Astrocyte (in vitro differentiated cells and primary cell): ENCODE results near the gene TRIM14. TPM values are rescaled to one million over a fixed set of nuclear protein-coding genes. Genes with fewer than 3 reads are reported as not detected.
"Not testable (repeated sequence)": the region's sequence is repeated elsewhere in the genome, so short reads cannot be mapped to it uniquely, and the experiment has no call there.

Source experiments
- DNase-seq: peaks from one replicate; pipeline ENCODE4 v3.0.0-alpha.2; 2010; ENCODE audit warnings: low read depth
- FAIRE-seq: peaks from 2 replicates; lab custom pipeline; 2011; peaks lifted over from hg19 to GRCh38; lab: Jason Lieb, UNC
- H2AFZ ChIP-seq: 2 replicates; pipeline ENCODE4 v1.6.0; 2012; ENCODE audit warnings: low read depth, low read length, inconsistent platforms
- H3K27ac ChIP-seq: 2 replicates; pipeline ENCODE4 v1.5.1; 2011; ENCODE audit warnings: low read depth, low read length, inconsistent platforms
- H3K27me3 ChIP-seq: 2 replicates; pipeline ENCODE4 v1.6.0; 2011; ENCODE audit warnings: low read length, inconsistent platforms; ENCODE audit not compliant: insufficient read depth
- H3K36me3 ChIP-seq: 2 replicates; pipeline ENCODE4 v1.5.1; 2011; ENCODE audit warnings: low read length, inconsistent platforms; ENCODE audit not compliant: insufficient read depth
- H3K4me1 ChIP-seq: 2 replicates; pipeline ENCODE4 v1.5.1; 2011; ENCODE audit warnings: low read length, inconsistent platforms; ENCODE audit not compliant: insufficient read depth
- H3K4me2 ChIP-seq: 2 replicates; pipeline ENCODE4 v1.6.0; 2012; ENCODE audit warnings: low read length, inconsistent platforms
- H3K4me3 ChIP-seq: 2 replicates; pipeline ENCODE4 v1.5.1; 2011; ENCODE audit warnings: low read depth, mild to moderate bottlenecking, low read length, inconsistent platforms; ENCODE audit not compliant: insufficient read depth
- H3K79me2 ChIP-seq: 2 replicates; pipeline ENCODE4 v1.6.0; 2012; ENCODE audit warnings: mild to moderate bottlenecking, low read length, inconsistent platforms; ENCODE audit not compliant: insufficient read depth
- H3K9ac ChIP-seq: 2 replicates; pipeline ENCODE4 v1.6.0; 2012; ENCODE audit warnings: mild to moderate bottlenecking, low read length, inconsistent platforms
- H3K9me3 ChIP-seq: 2 replicates; pipeline ENCODE4 v1.5.1; 2012; ENCODE audit warnings: low read depth, mild to moderate bottlenecking, low read length, inconsistent platforms; ENCODE audit not compliant: insufficient read depth
- H4K20me1 ChIP-seq: 2 replicates; pipeline ENCODE4 v1.6.0; 2012; ENCODE audit warnings: low read length, inconsistent platforms; ENCODE audit not compliant: insufficient read depth
- H3K27ac Mint-ChIP-seq: one replicate; pipeline ENCODE4 v1.8.0; 2021; ENCODE audit warnings: mild to moderate bottlenecking, mixed read lengths; ENCODE audit not compliant: unreplicated experiment
- H3K27me3 Mint-ChIP-seq: one replicate; pipeline ENCODE4 v1.8.0; 2021; ENCODE audit warnings: low read depth, mixed read lengths; ENCODE audit not compliant: unreplicated experiment
- H3K36me3 Mint-ChIP-seq: one replicate; pipeline ENCODE4 v1.8.0; 2021; ENCODE audit warnings: low read depth, mixed read lengths; ENCODE audit not compliant: unreplicated experiment
- H3K4me1 Mint-ChIP-seq: one replicate; pipeline ENCODE4 v1.8.0; 2021; ENCODE audit warnings: low read depth, mixed read lengths; ENCODE audit not compliant: unreplicated experiment
- H3K4me3 Mint-ChIP-seq: one replicate; pipeline ENCODE4 v1.8.0; 2021; ENCODE audit warnings: mild to moderate bottlenecking, moderate library complexity, mixed read lengths; ENCODE audit not compliant: unreplicated experiment
- H3K9me3 Mint-ChIP-seq: one replicate; pipeline ENCODE4 v1.8.0; 2021; ENCODE audit warnings: mild to moderate bottlenecking, mixed read lengths; ENCODE audit not compliant: unreplicated experiment
- CTCF ChIP-seq: IDR thresholded peaks from 2 replicates; pipeline ENCODE4 v1.5.1; 2011; ENCODE audit warnings: low read depth, mild to moderate bottlenecking, inconsistent platforms, low read length, moderate library complexity; ENCODE audit not compliant: insufficient read depth
- EZH2 ChIP-seq: IDR thresholded peaks from 2 replicates; pipeline ENCODE4 v1.6.1; 2012; ENCODE audit warnings: mild to moderate bottlenecking, low read length, inconsistent platforms; ENCODE audit not compliant: insufficient read depth
- total RNA-seq: library from RNA; stranded (reverse); gene quantifications from 2 replicates; pipeline ENCODE4 v1.2.1, GENCODE V29; 2021

TRIM14 gene
- total RNA-seq, 1 donor from 2014 or later, result 34.1 TPM

- Histone ChIP-seq H3K4me2 (no peak overlapping the region), H3K79me2 (no peaks in the 10 kb centered on the region), H3K27me3 (peaks cover 6% of the 10 kb centered on the region), H3K27ac (no peak overlapping the region), H3K9me3 (no peaks in the 10 kb centered on the region), H2AFZ (no peak overlapping the region), H3K9ac (no peak overlapping the region), H3K4me3 (no peak overlapping the region), H4K20me1 (no peaks in the 10 kb centered on the region), H3K4me1 (no peaks in the 10 kb centered on the region), H3K36me3 (no peaks in the 10 kb centered on the region)
- Mint-ChIP-seq H3K9me3 (no peaks in the 10 kb centered on the region), H3K4me3 (no peak overlapping the region), H3K27me3 (peaks cover 12% of the 10 kb centered on the region), H3K4me1 (peaks cover 3% of the 10 kb centered on the region), H3K36me3 (peaks cover 20% of the 10 kb centered on the region), H3K27ac (no peak overlapping the region)
- DNase-seq (no peak), FAIRE-seq (no peak)
- no peak for TF ChIP-seq EZH2
- no peak for TF ChIP-seq CTCF
Measured at GRCh38 chr9:98132806-98133631, 14.0 kb upstream of the TRIM14 start.

- Mint-ChIP-seq H3K27me3 (peaks cover 12% of the 10 kb centered on the region), H3K27ac (no peak overlapping the region), H3K36me3 (peaks cover 16% of the 10 kb centered on the region), H3K9me3 (no peaks in the 10 kb centered on the region), H3K4me1 (peaks cover 3% of the 10 kb centered on the region), H3K4me3 (no peak overlapping the region)
- no peak overlapping the region for H3K27ac ChIP-seq
- H3K4me2 ChIP-seq, result no peak overlapping the region
- H3K79me2 ChIP-seq, result no peaks in the 10 kb centered on the region
- FAIRE-seq (no peak), DNase-seq (no peak)
- no peak overlapping the region for H3K4me3 ChIP-seq
- no peaks in the 10 kb centered on the region for H3K9me3 ChIP-seq
- H2AFZ ChIP-seq, result no peak overlapping the region
- H3K4me1 ChIP-seq, result no peaks in the 10 kb centered on the region
- no peak for TF ChIP-seq CTCF
- TF ChIP-seq EZH2, result no peak
- H3K27me3 ChIP-seq, result peaks cover 6% of the 10 kb centered on the region
- no peaks in the 10 kb centered on the region for H4K20me1 ChIP-seq
- H3K9ac ChIP-seq, result no peak overlapping the region
- H3K36me3 ChIP-seq, result no peaks in the 10 kb centered on the region
Measured at GRCh38 chr9:98132158-98132557, 13.1 kb upstream of the TRIM14 start.

GRCh38 chr9:98130576-98131228 lies 11.7 kb upstream of the TRIM14 start:
- TF ChIP-seq EZH2 (no peak), CTCF (no peak)
- H3K9ac ChIP-seq, result no peak overlapping the region

GRCh38 chr9:98130060-98130459 lies 11.0 kb upstream of the TRIM14 start:
- not testable (repeated sequence) for H3K9ac ChIP-seq, H3K4me1 ChIP-seq, H3K4me1 Mint-ChIP-seq, H3K27me3 ChIP-seq, H3K36me3 ChIP-seq, H3K79me2 ChIP-seq, H3K4me3 ChIP-seq, H3K4me2 ChIP-seq, H3K9me3 ChIP-seq, H3K27ac Mint-ChIP-seq, FAIRE-seq, H3K4me3 Mint-ChIP-seq, H3K9me3 Mint-ChIP-seq, H4K20me1 ChIP-seq, H2AFZ ChIP-seq, H3K27ac ChIP-seq, H3K27me3 Mint-ChIP-seq, DNase-seq
- peaks cover 16% of the 10 kb centered on the region for H3K36me3 Mint-ChIP-seq

More at GRCh38 chr9:98130576-98131228, 11.7 kb upstream of the TRIM14 start:
- FAIRE-seq, result no peak
- Mint-ChIP-seq H3K27me3 (peaks cover 12% of the 10 kb centered on the region), H3K36me3 (peaks cover 18% of the 10 kb centered on the region), H3K27ac (no peak overlapping the region), H3K4me1 (peaks cover 3% of the 10 kb centered on the region), H3K9me3 (no peaks in the 10 kb centered on the region), H3K4me3 (no peak overlapping the region)
- no peaks in the 10 kb centered on the region for H3K9me3 ChIP-seq
- no peak for DNase-seq
- H3K79me2 ChIP-seq, result no peaks in the 10 kb centered on the region
- H4K20me1 ChIP-seq, result no peaks in the 10 kb centered on the region
- no peaks in the 10 kb centered on the region for H3K4me1 ChIP-seq
- peaks cover 3% of the 10 kb centered on the region for H3K27me3 ChIP-seq
- H2AFZ ChIP-seq, result no peak overlapping the region
- no peak overlapping the region for H3K4me3 ChIP-seq
- H3K4me2 ChIP-seq, result no peak overlapping the region
- H3K36me3 ChIP-seq, result no peaks in the 10 kb centered on the region
- H3K27ac ChIP-seq, result no peak overlapping the region
